Suppressor macrophage (primary cell): ENCODE data around the gene ZFAND4.
"Not testable (repeated sequence)": the region's sequence is repeated elsewhere in the genome, so short reads cannot be mapped to it uniquely, and the experiment has no call there.

Source experiments
- DNase-seq, 4 experiments: peaks; one replicate each; pipeline ENCODE4 v3.0.0-alpha.2; 2020 to 2022

ZFAND4 gene

GRCh38 chr10:45640049-45640448 is 32.5 kb downstream of the ZFAND4 start:
- DNase-seq, result no peak

- no peak for DNase-seq
Observed at GRCh38 chr10:45627412-45628048, 45.0 kb downstream of the ZFAND4 start.

- DNase-seq, result no peak
Observed at GRCh38 chr10:45625879-45626278, 46.7 kb downstream of the ZFAND4 start.

GRCh38 chr10:45624724-45625123 is 47.8 kb downstream of the ZFAND4 start:
- DNase-seq, result no peak

DNA sequence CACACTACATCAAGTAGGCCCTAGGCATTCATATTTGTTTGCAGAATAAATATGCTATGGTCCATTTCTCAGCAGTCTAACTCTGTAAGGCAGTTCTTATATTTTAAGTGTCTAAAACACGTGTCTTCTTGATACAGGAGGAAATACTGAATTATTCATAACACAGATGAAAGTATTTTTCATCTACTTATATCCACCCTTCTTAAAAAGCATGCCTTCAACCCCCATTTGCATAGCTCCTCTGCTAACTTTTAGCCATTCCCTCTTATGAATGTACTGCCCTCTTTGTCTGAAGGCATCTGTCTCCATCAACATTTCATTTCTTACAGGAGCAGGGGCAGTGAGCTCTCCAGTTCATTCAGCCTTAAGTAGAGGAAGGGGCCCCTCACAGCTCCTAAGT is 57.7 kb downstream of the ZFAND4 start:
- DNase-seq, result no peak

- DNase-seq, result no peak
Observed at GRCh38 chr10:45612741-45613140, 59.8 kb downstream of the ZFAND4 start.

DNA sequence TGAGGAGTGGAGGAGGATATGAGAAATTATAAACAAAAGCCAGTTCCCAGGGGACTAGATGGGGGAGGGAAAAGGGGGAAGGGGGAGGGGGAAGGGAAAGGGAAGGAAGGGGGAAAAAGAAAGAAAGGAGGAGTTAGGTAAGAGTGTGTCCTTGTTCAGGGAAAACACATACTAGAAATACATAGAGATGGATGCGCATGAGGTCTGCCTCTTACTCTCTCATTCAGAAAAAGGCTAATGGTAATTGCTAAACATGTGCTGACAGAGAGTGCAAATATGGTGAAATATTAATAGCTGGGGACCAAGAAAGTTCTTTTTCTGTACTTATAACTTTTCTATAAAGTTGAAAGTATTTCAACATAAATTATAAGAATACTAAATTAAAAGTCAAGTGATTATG is 64.5 kb downstream of the ZFAND4 start:
- DNase-seq, result no peak

GRCh38 chr10:45607276-45607675 is 65.3 kb downstream of the ZFAND4 start:
- peak in 2 of 4 experiments; percentile 24 to 26 for DNase-seq

DNA sequence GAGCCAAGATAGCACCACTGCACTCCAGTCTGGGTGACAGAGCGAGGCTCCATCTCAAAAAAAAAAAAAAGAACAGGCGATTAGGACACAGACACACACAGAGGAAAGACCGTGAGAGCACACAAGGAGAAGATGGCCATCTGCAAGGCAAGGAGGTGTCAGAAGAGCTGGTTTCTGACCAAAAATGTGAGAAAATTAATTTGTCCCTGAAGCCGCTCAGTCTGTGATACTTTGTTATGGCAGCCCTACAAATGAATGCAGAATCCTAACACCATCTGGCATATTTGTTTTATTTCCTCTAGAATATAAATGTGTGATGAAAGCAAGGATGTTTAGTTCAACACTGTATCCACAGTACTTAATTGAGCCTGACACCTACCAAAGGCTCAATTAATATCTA is 69.7 kb downstream of the ZFAND4 start:
- no peak for DNase-seq

DNA sequence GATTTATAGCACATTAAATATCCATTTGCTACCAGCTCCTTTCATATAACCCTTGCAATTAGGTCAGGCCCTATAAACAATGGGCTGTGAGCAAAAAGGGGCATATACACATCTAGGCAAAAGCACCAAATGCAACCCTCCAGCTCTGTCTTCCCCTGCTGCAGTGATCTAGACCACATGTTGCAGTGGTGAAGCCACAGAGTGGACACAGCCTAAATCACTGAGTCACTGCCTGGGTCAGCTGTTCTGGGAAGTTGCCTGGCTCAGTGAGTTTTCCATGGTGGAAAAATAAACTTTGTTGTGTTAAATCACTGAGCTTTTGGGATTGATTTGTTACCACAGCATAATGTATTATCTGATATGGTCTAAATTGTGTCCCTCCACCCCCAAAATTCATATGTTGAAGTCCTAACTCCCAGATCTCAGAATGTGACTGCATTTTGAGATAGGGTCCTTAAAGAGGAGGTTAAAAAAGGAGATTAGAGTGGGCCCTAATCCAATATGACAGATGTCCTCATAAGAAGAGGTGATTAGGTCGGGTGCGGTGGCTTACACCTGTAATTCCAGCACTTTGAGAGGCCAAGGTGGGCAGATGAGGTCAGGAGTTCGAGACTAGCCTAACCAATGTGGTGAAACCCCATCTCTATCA is 70.4 kb downstream of the ZFAND4 start:
- peak in 2 of 4 experiments; percentile 8 to 16 for DNase-seq

- DNase-seq, result not testable (repeated sequence)
Observed at GRCh38 chr10:45601254-45601930, 71.2 kb downstream of the ZFAND4 start.

DNA sequence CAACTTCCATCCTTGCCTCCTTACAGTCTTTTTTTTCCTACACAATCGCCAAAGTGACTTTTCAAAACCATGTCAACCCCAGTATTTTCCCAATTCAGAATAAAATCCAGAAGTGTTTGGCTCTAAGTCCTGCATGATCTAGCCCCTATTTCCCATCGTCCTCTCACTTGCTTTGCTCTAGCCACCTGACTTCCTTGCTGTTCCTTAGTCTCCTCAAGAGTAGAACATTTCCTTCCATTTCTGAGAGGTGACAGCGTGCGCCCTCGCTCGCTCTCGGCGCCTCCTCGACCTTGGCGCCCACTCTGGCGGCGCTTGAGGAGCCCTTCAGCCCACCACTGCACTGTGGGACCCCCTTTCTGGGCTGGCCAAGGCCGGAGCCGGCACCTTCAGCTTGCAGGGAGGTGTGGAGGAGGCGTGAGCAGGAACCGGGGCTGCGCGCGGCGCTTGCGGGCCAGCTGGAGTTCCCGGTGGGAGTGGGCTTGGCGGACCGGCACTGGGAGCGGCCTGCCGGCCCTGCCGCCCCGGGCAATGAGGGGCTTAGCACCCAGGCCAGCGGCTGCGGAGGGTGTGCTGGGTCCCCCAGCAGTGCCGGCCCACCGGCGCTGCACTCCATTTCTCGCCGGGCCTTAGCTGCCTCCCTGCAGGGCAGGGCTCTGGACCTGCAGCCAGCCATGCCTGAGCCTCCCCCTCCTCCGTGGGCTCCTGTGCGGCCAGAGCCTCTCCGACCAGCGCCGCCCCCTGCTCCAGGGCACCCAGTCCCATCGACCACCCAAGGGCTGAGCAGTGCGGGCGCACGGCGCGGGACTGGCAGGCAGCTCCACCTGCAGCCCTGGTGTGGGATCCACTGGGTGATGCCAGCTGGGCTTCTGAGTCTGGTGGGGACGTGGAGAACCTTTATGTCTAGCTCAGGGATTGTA is 72.0 kb downstream of the ZFAND4 start:
- DNase-seq, result not testable (repeated sequence)

- no peak for DNase-seq
Observed at GRCh38 chr10:45599646-45600045, 72.9 kb downstream of the ZFAND4 start.

DNA sequence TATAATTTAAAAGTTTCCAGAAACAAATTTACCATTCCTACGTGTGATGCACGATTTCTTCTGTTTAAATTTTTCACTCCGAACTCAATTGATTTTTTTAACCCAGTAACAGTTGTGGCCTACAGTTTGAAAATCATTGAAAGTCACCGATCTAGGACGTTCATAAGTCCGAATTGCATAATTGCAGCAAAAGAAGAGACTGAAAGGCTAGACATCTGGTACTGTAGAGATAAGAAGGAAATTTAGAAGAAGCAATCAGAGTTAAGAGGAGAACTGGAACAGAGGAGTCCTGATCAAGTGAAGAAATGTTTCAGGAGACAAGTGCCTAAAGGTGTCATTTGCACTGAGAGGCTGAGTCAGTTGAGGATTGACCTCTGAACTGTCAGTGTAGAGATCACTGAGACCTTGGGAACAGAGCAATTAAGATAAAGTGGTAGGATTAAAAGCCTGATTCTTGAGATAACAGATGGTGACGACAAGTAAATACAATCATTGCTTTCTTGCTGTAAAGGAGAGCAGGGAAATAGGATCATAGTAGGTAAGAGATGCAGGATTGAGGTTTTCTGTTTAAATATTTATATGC is 73.5 kb downstream of the ZFAND4 start:
- DNase-seq, result no peak

- DNase-seq, result no peak
Observed at GRCh38 chr10:45596526-45596925, 76.0 kb downstream of the ZFAND4 start.

DNA sequence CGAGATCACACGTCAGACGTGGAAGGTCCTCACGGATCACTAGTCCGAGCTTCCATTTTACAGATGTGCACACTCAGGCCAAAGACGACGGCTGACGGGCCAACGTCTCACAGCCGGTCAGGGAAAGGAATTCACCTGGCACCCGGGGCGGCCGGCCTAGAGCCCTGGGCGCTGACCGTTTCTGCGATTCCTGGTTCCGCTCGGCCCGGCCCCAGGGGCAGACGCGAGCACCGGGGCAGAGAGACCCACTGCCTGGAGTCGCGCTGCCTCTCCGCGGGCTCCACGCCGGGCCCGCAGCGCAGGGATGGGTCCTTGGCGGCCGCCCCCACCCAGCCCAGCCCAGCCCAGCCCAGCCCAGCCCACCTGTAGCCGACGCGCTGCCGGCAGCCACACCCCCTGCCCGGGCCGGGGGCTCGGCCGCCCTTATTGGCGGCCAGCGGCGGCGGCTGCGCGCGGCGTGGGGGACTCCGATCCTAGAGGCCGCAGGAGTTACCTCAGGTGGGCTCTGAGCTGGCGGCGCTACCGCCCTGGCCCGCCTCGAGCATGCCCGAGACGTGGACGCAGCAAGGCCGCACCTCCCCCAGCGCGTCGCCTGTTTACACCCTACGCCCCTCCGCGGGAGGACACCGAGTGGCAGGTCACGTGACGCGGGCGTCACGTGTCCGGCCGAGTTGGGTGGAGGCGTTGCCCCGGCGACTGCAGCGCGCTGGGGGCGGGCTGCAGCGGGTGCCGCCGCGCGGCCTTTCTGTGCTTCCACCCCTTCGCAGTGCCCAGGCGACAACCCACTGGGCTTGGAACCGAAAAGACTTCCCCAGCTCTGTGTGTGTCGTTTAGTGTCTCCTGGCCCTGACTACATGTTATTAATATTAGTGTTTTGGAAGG is 78.1 kb downstream of the ZFAND4 start:
- DNase-seq, result peak; percentile 94 to 98 (median 97)

DNA sequence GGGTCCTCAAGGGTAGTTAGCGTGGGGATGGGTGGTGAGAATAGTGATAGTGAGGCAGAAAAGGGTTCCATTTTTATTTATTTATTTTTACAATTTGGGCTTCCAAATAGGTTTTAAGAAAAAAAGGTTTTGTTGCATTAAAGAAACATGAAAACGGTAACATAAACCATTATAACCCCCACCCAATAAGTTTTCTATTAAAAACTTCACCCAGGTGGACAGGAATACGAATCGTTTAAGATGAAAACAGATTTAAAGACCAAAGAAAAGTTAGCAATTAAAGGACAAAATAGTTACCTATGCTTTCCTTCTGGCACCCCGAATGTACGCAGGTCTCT is 78.7 kb downstream of the ZFAND4 start:
- DNase-seq, result no peak

DNA sequence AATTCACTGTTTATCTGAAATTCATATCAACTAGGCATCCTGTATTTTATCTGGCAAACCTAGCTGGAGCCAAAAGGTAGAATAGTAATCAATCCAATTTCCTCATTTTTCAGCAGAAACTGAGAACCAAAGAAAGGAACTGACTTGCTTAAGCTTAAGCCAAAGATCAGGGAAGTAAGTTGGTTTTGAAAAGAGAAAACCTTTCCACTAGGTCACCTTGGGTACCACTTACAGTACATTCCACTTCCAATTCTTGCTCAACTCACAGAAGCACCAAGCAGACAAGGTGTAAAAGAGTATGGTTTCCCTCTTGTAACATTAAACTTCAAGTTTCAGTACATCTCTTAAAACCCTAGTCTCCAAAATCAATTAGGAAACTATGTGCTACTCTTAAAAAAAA is 79.6 kb downstream of the ZFAND4 start:
- peak in 3 of 4 experiments; percentile 22 to 52 (median 51) for DNase-seq

GRCh38 chr10:45592432-45592831 is 80.1 kb downstream of the ZFAND4 start:
- no peak for DNase-seq

DNA sequence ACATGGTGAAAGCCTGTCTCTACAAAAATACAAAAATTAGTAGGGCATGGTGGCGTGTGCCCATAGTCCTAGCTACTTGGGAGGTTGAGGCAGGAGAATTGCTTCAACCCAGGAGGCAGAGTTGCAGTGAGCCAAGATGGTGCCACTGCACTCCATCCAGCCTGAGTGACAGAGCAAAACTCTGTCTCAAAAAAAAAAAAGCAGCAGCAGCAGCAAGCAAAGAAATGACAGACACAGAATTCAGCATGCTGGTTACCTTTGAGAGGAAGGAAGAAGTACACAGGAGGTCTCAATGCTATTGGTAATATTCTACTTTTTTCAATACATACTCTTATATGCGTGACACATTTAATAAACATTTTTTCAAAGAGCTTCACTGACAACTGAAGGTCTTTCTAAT is 81.3 kb downstream of the ZFAND4 start:
- DNase-seq, result no peak

GRCh38 chr10:45589868-45590267 is 82.7 kb downstream of the ZFAND4 start:
- DNase-seq, result no peak

DNA sequence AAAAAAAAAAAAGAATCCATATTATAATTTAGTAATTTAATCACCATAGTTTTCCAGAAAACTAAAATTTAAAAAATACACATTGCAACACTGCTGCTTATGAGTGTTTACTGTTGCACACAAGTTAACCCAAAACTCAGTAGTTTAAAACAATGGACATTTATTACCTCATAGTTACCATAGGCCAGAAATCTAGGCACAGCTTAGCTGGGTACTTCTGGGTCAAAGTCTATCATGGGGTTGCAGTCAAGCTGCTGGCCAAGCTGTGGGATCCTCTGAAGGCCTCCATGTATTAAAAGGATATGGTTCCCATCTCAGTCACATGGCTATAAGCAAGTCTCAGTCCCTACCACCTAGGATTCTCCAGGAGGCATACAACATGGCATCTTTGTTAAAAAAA is 83.6 kb downstream of the ZFAND4 start:
- no peak for DNase-seq
